ENCODE results near the gene BCAP29. TPM values are rescaled to one million over a fixed set of nuclear protein-coding genes. Genes with fewer than 3 reads are reported as not detected.

Gene BCAP29
- polyA plus RNA-seq, 6 donors from 2014 or later = 63.0 to 89.2 (median 77.5) TPM

DNA sequence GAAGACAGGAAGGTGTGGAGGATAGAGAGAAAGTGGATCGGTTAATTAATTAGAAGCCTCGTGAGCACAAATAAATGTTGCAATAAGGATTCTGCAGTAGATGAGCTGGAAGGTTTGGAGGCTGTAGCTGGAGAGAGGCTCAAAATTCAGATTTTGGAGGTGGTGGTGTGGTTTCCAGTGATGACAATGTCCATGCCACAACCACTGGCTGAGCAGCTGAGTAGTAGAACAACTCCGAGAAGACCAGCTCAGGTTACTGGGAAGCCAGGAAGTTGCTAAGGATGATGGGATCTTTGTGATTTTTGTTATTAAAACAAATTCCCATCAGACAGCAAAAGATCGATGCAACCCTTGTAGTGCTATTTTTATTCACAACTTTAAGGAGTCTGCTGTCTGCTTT lies 88.2 kb downstream of the BCAP29 start:
- H3K36me3 Mint-ChIP-seq = no peaks in the 10 kb centered on the region
- H3K9me3 Mint-ChIP-seq = no peaks in the 10 kb centered on the region
- H3K27me3 Mint-ChIP-seq = peaks cover 0 to 9% (median 5%) of the 10 kb centered on the region in 3 donors
- no peaks in the 10 kb centered on the region for H3K4me1 Mint-ChIP-seq
- no peak for DNase-seq
- H3K4me3 Mint-ChIP-seq = no peak overlapping the region
- no peak for ATAC-seq (ENCODE audit: low read depth in 2 of 2)
- H3K27ac Mint-ChIP-seq = no peak overlapping the region

Other genes starting within 250 kb of the BCAP29 start
- under 1 TPM in 4 of 6 donors, not detected in 2; 0.08 to 0.89 (median 0.33) TPM for gene GPR22, start 110.2 kb upstream of the BCAP29 start, polyA plus RNA-seq (ENCODE audit: low read depth in 6 of 6)
- 10 to 100 TPM; 19.3 to 38.9 (median 23.4) TPM for gene COG5, start 16.3 kb upstream of the BCAP29 start, polyA plus RNA-seq (ENCODE audit: low read depth in 6 of 6)
- 10 to 100 TPM in 1 of 6 donors, 1 to 10 TPM in 4, under 1 TPM in 1; 0.91 to 10.0 (median 7.6) TPM for gene DUS4L, start 16.3 kb upstream of the BCAP29 start, polyA plus RNA-seq (ENCODE audit: low read depth in 6 of 6)
- under 1 TPM in 2 of 6 donors, not detected in 4; 0.09 to 0.19 TPM for gene SLC26A4, start 80.6 kb downstream of the BCAP29 start, polyA plus RNA-seq (ENCODE audit: low read depth in 6 of 6)
- gene CBLL1, start 163.9 kb downstream of the BCAP29 start, polyA plus RNA-seq (ENCODE audit: low read depth in 6 of 6) = 100 to 1,000 TPM in 1 of 6 donors, 10 to 100 TPM in 5; 68.2 to 118 (median 75.4) TPM
- gene SLC26A3, start 223.0 kb downstream of the BCAP29 start, polyA plus RNA-seq (ENCODE audit: low read depth in 6 of 6) = not detected